A549 treated with GW870086 at 1 μM for 4 hours (cell line): ENCODE results near the gene RNASE4. TPM values are rescaled to one million over a fixed set of nuclear protein-coding genes. Genes with fewer than 3 reads are reported as not detected.

Experiments
- total RNA-seq: library from RNA; stranded (reverse); fragments of 200-300 nt; extraction: Qiagen RNA extraction; gene quantifications from 5 replicates; pipeline ENCODE4 v1.2.3, GENCODE V29; 2022; ENCODE audit warnings: low read depth

The RNASE4 gene, protein sequence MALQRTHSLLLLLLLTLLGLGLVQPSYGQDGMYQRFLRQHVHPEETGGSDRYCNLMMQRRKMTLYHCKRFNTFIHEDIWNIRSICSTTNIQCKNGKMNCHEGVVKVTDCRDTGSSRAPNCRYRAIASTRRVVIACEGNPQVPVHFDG
- total RNA-seq: 5.6 to 10.0 TPM (median 7.3 TPM) in 5 replicates

DNA sequence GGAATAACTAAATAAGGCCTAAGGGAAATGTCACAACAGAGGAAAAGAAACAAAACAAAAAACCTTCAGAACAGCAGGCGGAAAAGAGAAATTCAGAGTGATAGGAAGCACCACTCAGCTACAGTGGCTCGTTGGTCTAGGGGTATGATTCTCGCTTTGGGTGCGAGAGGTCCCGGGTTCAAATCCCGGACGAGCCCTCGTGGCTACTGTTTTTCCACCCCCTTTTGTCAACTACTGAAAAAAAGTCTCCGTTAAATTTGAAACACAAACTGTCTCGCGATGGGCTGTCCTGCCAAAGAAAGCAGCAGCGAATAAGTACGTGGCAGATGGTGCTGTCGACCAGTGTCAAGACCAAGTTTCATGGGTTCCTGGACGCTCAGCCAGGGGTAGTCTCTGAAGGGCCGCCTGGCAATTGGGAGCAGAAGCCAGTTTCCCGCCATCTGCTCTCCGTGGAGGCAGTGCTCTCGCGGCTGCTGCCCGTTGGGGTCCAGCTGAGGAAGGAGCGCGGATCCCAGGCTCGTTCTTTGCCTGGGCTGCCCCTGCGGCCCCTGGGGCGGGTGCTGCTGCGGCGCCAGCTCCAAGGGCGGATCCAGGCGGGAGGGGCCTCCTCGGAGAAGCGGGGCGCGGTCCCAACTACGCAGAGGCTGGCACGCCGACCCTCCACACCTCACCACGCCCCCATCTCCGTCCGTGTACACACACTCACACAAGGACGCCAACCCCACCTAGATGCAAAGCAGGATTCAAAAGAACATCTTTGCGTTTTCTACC is at the start of gene RNASE4:
Gene RNASE4 (plus strand): TSS at position 670 of the 771 bp plus-strand sequence. CDS start 14,812 bp downstream, outside the sequence.

DNA sequence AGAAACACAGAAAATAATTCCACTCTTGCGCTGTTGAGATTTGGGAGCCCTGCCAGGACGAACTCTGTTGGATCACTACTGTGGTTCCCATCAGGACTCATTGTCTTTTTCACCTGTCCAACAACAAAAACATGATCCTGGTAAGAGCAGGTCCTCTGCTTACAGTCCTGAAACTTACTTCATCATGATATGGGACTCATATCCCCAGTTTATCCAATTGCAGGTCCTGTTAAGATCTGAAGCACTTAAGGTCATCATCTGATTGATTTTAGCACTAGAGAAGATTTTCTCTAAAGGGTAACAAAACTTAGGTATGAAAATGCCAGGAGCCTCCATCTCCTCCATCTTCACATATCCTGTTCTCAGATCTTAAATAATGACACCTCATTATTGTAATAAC is 42.8 kb upstream of the RNASE4 start, which contains the start of gene OR6S1:
Gene OR6S1 (minus strand): TSS at position 101 of the 400 bp plus-strand sequence. CDS start 0 bp downstream, at position 101.

GRCh38 chr14:20688167-20688839 is 3.9 kb downstream of the RNASE4 start, which contains the start of gene ANG:
ANG (plus strand) TSS chr14:20688764; CDS start chr14:20693565, 4,801 bp downstream.

GRCh38 chr14:20745571-20746358 is 61.4 kb downstream of the RNASE4 start, which contains the start of gene EDDM3A:
EDDM3A (plus strand) TSS chr14:20745887; CDS start chr14:20747581, 1,694 bp downstream.

Other genes with a start within 250 kb of the RNASE4 start
- gene KLHL33, start 248.4 kb upstream of the RNASE4 start, total RNA-seq: not detected in 5 replicates
- 23.8 to 28.4 TPM (median 25.2 TPM) in 5 replicates for gene OSGEP, start 229.7 kb upstream of the RNASE4 start, total RNA-seq
- gene APEX1, start 229.3 kb upstream of the RNASE4 start, total RNA-seq: 248 to 258 TPM (median 252 TPM) in 5 replicates
- 28.5 to 38.8 TPM (median 31.7 TPM) in 5 replicates for gene PIP4P1, start 223.1 kb upstream of the RNASE4 start, total RNA-seq
- gene PNP, start 215.2 kb upstream of the RNASE4 start, total RNA-seq: 156 to 183 TPM (median 162 TPM) in 5 replicates
- 0.11 to 0.42 TPM (median 0.20 TPM) in 4 of 5 replicates, not detected in the other for gene RNASE10, start 179.0 kb upstream of the RNASE4 start, total RNA-seq
- not detected in 5 replicates for gene RNASE9, start 123.5 kb upstream of the RNASE4 start, total RNA-seq
- gene RNASE11, start 96.6 kb upstream of the RNASE4 start, total RNA-seq: not detected in 5 replicates
- gene RNASE12, start 93.2 kb upstream of the RNASE4 start, total RNA-seq: not detected in 5 replicates
- not detected in 5 replicates for gene OR6S1, start 42.9 kb upstream of the RNASE4 start, total RNA-seq
- 8.0 to 12.4 TPM (median 10.5 TPM) in 5 replicates for gene ANG, start 4.2 kb downstream of the RNASE4 start, total RNA-seq
- not detected in 5 replicates for gene EDDM3A, start 61.3 kb downstream of the RNASE4 start, total RNA-seq
- not detected in 5 replicates for gene EDDM3B, start 83.8 kb downstream of the RNASE4 start, total RNA-seq
- gene RNASE6, start 96.7 kb downstream of the RNASE4 start, total RNA-seq: not detected in 5 replicates
- gene RNASE1, start 118.3 kb downstream of the RNASE4 start, total RNA-seq: 0.17 to 0.50 TPM (median 0.27 TPM) in 4 of 5 replicates, not detected in the other
- gene RNASE3, start 206.8 kb downstream of the RNASE4 start, total RNA-seq: not detected in 5 replicates